Liver (tissue), 3 donors: Measurements from ENCODE around the gene KIF4A.

ENCODE experiments used
- JUND ChIP-seq, 2 donors: IDR thresholded peaks; 2 replicates each; pipeline ENCODE4 v1.6.1; 2016; ENCODE audit warnings: antibody characterized with exemption in 2 of 2
- ZBTB33 ChIP-seq: IDR thresholded peaks from 2 replicates; pipeline ENCODE4 v1.6.1; 2016; ENCODE audit warnings: antibody characterized with exemption
- TF ChIP-seq, protein P1 (sequence below): fragments of 150-350 bp; IDR thresholded peaks from 2 replicates; pipeline ENCODE4 v1.5.1; 2017; ENCODE audit warnings: improper control_type of control experiment, low read depth, low read length; ENCODE audit not compliant: missing input control
- donor health status: healthy.
- donor health status: healthy.

GRCh38 chrX:70324326-70324725 is 34.4 kb downstream of the KIF4A start:
- TF ChIP-seq, protein P1, sequence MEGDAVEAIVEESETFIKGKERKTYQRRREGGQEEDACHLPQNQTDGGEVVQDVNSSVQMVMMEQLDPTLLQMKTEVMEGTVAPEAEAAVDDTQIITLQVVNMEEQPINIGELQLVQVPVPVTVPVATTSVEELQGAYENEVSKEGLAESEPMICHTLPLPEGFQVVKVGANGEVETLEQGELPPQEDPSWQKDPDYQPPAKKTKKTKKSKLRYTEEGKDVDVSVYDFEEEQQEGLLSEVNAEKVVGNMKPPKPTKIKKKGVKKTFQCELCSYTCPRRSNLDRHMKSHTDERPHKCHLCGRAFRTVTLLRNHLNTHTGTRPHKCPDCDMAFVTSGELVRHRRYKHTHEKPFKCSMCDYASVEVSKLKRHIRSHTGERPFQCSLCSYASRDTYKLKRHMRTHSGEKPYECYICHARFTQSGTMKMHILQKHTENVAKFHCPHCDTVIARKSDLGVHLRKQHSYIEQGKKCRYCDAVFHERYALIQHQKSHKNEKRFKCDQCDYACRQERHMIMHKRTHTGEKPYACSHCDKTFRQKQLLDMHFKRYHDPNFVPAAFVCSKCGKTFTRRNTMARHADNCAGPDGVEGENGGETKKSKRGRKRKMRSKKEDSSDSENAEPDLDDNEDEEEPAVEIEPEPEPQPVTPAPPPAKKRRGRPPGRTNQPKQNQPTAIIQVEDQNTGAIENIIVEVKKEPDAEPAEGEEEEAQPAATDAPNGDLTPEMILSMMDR: no peak
- TF ChIP-seq JUND (IDR thresholded peaks at IDR 0.05): no peak
- TF ChIP-seq ZBTB33: no peak
